K562 (cell line): ENCODE measurements around the gene PCK1. TPM values are rescaled to one million over a fixed set of nuclear protein-coding genes. Genes with fewer than 3 reads are reported as not detected.

ENCODE experiments used
- ATAC-seq: fragments of 200-7000 bp; cut with Tn5 transposase; 3 replicates; pipeline ENCODE4 v1.9.1; 2020; ENCODE audit warnings: moderate library complexity
- BruUV-seq: library from RNA; stranded (reverse); fragments of 400-500 nt; replicated peaks from 2 replicates; lab custom pipeline; 2021; lab: Mats Ljungman, UMichigan
- CTCF ChIA-PET: fragments of 300-600 bp; formaldehyde crosslinking; extraction: SDS; loops from one replicate; lab custom pipeline; 2021; ENCODE audit warnings: low intra/inter-chr PET ratio; lab: Yijun Ruan, JAX
- POLR2A ChIA-PET: fragments of 300-600, 350-650 bp; sonication (Branson Sonifier 250); formaldehyde crosslinking; extraction: SDS; loops from one replicate; lab custom pipeline; 2021; ENCODE audit warnings: antibody characterized with exemption, inconsistent platforms; lab: Yijun Ruan, JAX
- DNase-seq, 4 experiments: peaks; one replicate each; pipeline versions ENCODE4 v3.0.0 to v3.0.0-alpha.2; 2011 to 2018; ENCODE audit warnings: low spot score in 3 of 4, mixed read lengths in 3 of 4; ENCODE audit errors: extremely low read depth in 1 of 4
- FAIRE-seq: peaks from 2 replicates; lab custom pipeline; 2011; peaks lifted over from hg19 to GRCh38; lab: Jason Lieb, UNC
- H2AFZ ChIP-seq: 2 replicates; pipeline ENCODE4 v1.6.0; 2011; ENCODE audit warnings: low read depth, low read length, control low read depth, inconsistent platforms
- H3K27ac ChIP-seq: fragments of 200-600 bp; 3 replicates; pipeline ENCODE4 v1.8.0; 2011; ENCODE audit warnings: low read depth, mild to moderate bottlenecking, control low read depth, inconsistent platforms, low read length, moderate library complexity, mixed read lengths; ENCODE audit errors: extremely low read depth
- H3K27me3 ChIP-seq, 2 experiments: fragments of 300-600 bp in 1 of 2; 2 replicates in 1 of 2; 3 replicates in 1 of 2; pipeline versions ENCODE4 v1.6.0 to v1.8.0; 2011; ENCODE audit warnings: inconsistent platforms in 2 of 2, low read length in 2 of 2, mild to moderate bottlenecking in 1 of 2, mixed read lengths in 1 of 2, moderate library complexity in 1 of 2; ENCODE audit not compliant: control insufficient read depth in 2 of 2, insufficient read depth in 2 of 2
- H3K36me3 ChIP-seq: fragments of 300-600 bp; 3 replicates; pipeline ENCODE4 v1.8.0; 2011; ENCODE audit warnings: mild to moderate bottlenecking, low read length, inconsistent platforms; ENCODE audit not compliant: control insufficient read depth, insufficient read depth
- H3K4me1 ChIP-seq, 2 experiments: fragments of 200-600 bp in 1 of 2; replicated peaks in 1 of 2; 2 replicates in 1 of 2; 3 replicates in 1 of 2; pipeline versions ENCODE4 v1.5.1 to v1.8.0; 2011; ENCODE audit warnings: inconsistent platforms in 2 of 2, low read length in 2 of 2, mild to moderate bottlenecking in 1 of 2, mixed read lengths in 1 of 2, moderate library complexity in 1 of 2; ENCODE audit not compliant: control insufficient read depth in 2 of 2, insufficient read depth in 2 of 2
- H3K4me2 ChIP-seq: 2 replicates; pipeline ENCODE4 v1.6.1; 2011; ENCODE audit warnings: low read length, control low read depth, inconsistent platforms, mixed read lengths; ENCODE audit not compliant: insufficient read depth
- H3K4me3 ChIP-seq: fragments of 200-600 bp; sonication (generic), shearing (Covaris generic); 2 replicates; pipeline ENCODE4 v1.5.1; 2016; ENCODE audit warnings: control low read depth, inconsistent platforms
- H3K79me2 ChIP-seq: fragments of 200-600 bp; 3 replicates; pipeline ENCODE4 v1.8.0; 2011; ENCODE audit warnings: low read length, inconsistent platforms; ENCODE audit not compliant: control insufficient read depth, insufficient read depth
- H3K9ac ChIP-seq, 2 experiments: 2 replicates each; pipeline versions ENCODE4 v1.6.0 to v1.6.1; 2011; ENCODE audit warnings: low read depth in 2 of 2, low read length in 2 of 2, control low read depth in 1 of 2, inconsistent platforms in 1 of 2, mild to moderate bottlenecking in 1 of 2, mixed read lengths in 1 of 2; ENCODE audit not compliant: insufficient read depth in 1 of 2
- H3K9me1 ChIP-seq: one replicate; pipeline ENCODE4 v1.6.0; 2011; ENCODE audit warnings: inconsistent platforms, mild to moderate bottlenecking, low read length, moderate library complexity; ENCODE audit not compliant: control insufficient read depth, insufficient read depth
- H3K9me3 ChIP-seq: replicated peaks from 2 replicates; pipeline ENCODE4 v1.5.1; 2011; ENCODE audit warnings: low read depth, low read length, inconsistent platforms; ENCODE audit not compliant: control insufficient read depth, insufficient read depth
- H4K20me1 ChIP-seq: replicated peaks from 2 replicates; pipeline ENCODE4 v1.6.1; 2011; ENCODE audit warnings: low read length, inconsistent platforms, mixed read lengths; ENCODE audit not compliant: control insufficient read depth, insufficient read depth
- FOXP1 ChIP-seq: sonication (generic); formaldehyde crosslinking; IDR thresholded peaks from 2 replicates; pipeline ENCODE4 v1.8.0; 2022; ENCODE audit warnings: mild to moderate bottlenecking, missing genetic modification reagents
- HMGXB4 ChIP-seq: sonication (generic); formaldehyde crosslinking; IDR thresholded peaks from 2 replicates; pipeline ENCODE4 v1.8.1; 2023; ENCODE audit warnings: mild to moderate bottlenecking, missing genetic modification reagents
- RHOXF2B ChIP-seq: fragments of 250-450 bp; sonication (Bioruptor Pico); conservative IDR thresholded peaks from 2 replicates; pipeline ENCODE4 v1.5.1; 2021
- SETDB1 ChIP-seq: IDR thresholded peaks from one replicate; pipeline ENCODE4 v1.6.1; 2012; ENCODE audit warnings: low read length, control low read depth, inconsistent platforms
- SRSF3 ChIP-seq: fragments of 200-400 bp; formaldehyde crosslinking; IDR thresholded peaks from 2 replicates; pipeline ENCODE4 v1.6.1; 2016; ENCODE audit warnings: mild to moderate bottlenecking, low read length, moderate library complexity; ENCODE audit not compliant: insufficient read depth
- XRCC3 ChIP-seq: fragments of 450-650 bp; IDR thresholded peaks from 2 replicates; pipeline ENCODE4 v1.6.1; 2017; ENCODE audit warnings: mild to moderate bottlenecking, moderate library complexity
- ZBTB11 ChIP-seq, 3 experiments: fragments of 200-800 bp in 1 of 3; fragments of 250-450 bp in 1 of 3; fragments of 450-650 bp in 1 of 3; sonication (Bioruptor Pico) in 1 of 3; sonication (Bioruptor generic) in 1 of 3; formaldehyde crosslinking in 1 of 3; IDR thresholded peaks; 2 replicates each; pipeline versions ENCODE4 v1.6.1 to v1.8.0; 2016 to 2022; ENCODE audit warnings: mild to moderate bottlenecking in 2 of 3, missing genetic modification characterization in 2 of 3, missing compliant biosample characterization in 1 of 3, moderate library complexity in 1 of 3
- ZEB2 ChIP-seq: fragments of 450-650 bp; IDR thresholded peaks from 2 replicates; pipeline ENCODE4 v1.6.1; 2016
- ZNF436 ChIP-seq: fragments of 250-450, 450-650 bp; sonication (Bioruptor Pico); formaldehyde crosslinking; IDR thresholded peaks from 2 replicates; pipeline ENCODE4 v1.7.0; 2020; ENCODE audit warnings: mild to moderate bottlenecking
- WGBS: fragments of 100-300 bp; shearing (Covaris generic); methylation state at CpG from one replicate; pipeline ENCODE4 v1.1.6; 2016; ENCODE audit warnings: low coverage, mixed read lengths; ENCODE audit not compliant: insufficient coverage; ENCODE audit errors: missing lambda C conversion rate; 5-methylcytosine and 5-hydroxymethylcytosine counted together
- in situ Hi-C: fragments of 300-500 bp; cut with MboI; formaldehyde crosslinking; loops from 4 replicates; pipeline ENCODE4 v1.15.0; 2018; ENCODE audit warnings: inconsistent platforms, mixed read lengths
- intact Hi-C: fragments of 100-400 bp; cut with micrococcal nuclease; formaldehyde crosslinking; loops from 2 replicates; pipeline ENCODE4 v1.14.2; 2022
- polyA plus RNA-seq, 8 experiments: library from polyadenylated mRNA; depleted of rRNA in 4 of 8; stranded (reverse) in 5 of 8; unstranded in 3 of 8; fragments of >200 nt; fragmentation: Nextera tagmentation in 2 of 8; fragmentation: Illumina TruSeq in 1 of 8; extraction: Ambion mirVana in 2 of 8; extraction: Trizol in 1 of 8; gene quantifications; 2 replicates each; pipeline versions ENCODE4 v1.2.1 to v1.2.3, GENCODE V29; 2011 to 2014; ENCODE audit warnings: inconsistent platforms in 1 of 8, missing spikeins in 1 of 8
- total RNA-seq, 7 experiments: library from RNA; depleted of rRNA in 6 of 7; stranded (reverse); fragments of >200 nt in 6 of 7; fragmentation: Illumina TruSeq in 2 of 7; extraction: Trizol in 2 of 7; gene quantifications; 2 replicates each; pipeline versions ENCODE4 v1.2.1 to v1.2.3, GENCODE V29; 2011 to 2021; ENCODE audit warnings: low replicate concordance in 1 of 7

PCK1 gene
- total and polyA plus RNA-seq, 9 of the 15 experiments (the other 6 are each of a cell fraction or from before 2014, with no cell fraction given) = 0.05 to 0.73 (median 0.15) TPM

- TF ChIP-seq FOXP1 (CRISPR knock-in tag) = no peak
- no peak for TF ChIP-seq ZNF436 (CRISPR knock-in tag)
- no peak for TF ChIP-seq ZBTB11 (CRISPR knock-in tag; IDR thresholded peaks at IDR 0.05)
These were observed 11.0 kb downstream of the PCK1 start (continued) for GRCh38 chr20:57571782-57572416.

DNA sequence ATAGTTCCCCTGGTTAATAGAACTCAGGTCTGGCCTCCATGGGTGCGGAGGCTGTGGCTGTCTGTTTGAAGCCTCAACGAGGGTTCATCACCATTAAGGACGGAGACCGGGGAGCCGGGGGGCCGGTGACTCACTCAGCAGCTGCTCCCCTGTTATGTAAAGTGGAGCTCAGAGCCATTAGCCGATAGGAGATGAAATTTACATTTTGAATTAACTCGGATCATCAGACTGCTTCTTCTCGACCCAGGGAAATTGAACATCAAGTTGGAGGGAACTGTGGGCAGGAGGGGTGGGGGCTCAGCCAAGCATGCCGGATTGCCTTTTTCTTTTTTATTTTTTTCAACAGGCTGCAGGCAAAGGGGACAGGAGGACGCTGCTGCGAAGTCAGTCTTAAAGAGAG, 12.3 kb downstream of the PCK1 start:
- TF ChIP-seq SETDB1 (no peak), ZEB2 (no peak), SRSF3 (no peak), RHOXF2B (CRISPR knock-in tag) (no peak), HMGXB4 (CRISPR knock-in tag) (no peak), XRCC3 (no peak)
- POLR2A ChIA-PET = interaction anchor here (0.6 to 0.9 kb wide), 3 partner anchors 8 to 159 kb away, joined by 3 to 4 read pairs (median 3); no protein-coding TSS in a partner anchor
- BruUV-seq = no TSS peak
- in situ Hi-C loops (no loop called here), intact Hi-C loops (no loop called here)
- peaks cover 12 to 16% of the 10 kb centered on the region in 2 experiments; a peak in 4 of 5 replicates for H3K4me1 ChIP-seq
- H3K9me1 ChIP-seq = no peaks in the 10 kb centered on the region
- CTCF ChIA-PET = no interaction called here
- no peak overlapping the region for H3K9ac ChIP-seq
- H3K4me2 ChIP-seq = no peak overlapping the region
- H4K20me1 ChIP-seq = no peaks in the 10 kb centered on the region
- no peak for DNase-seq
- no peak overlapping the region for H3K27ac ChIP-seq
- H3K79me2 ChIP-seq = no peaks in the 10 kb centered on the region
- FAIRE-seq = no peak
- no peak for ATAC-seq
- H2AFZ ChIP-seq = no peak overlapping the region
- H3K4me3 ChIP-seq = no peak overlapping the region
- no peaks in the 10 kb centered on the region for H3K9me3 ChIP-seq
- 33% methylated on average over 12 of the region's 12 CpGs for WGBS
- H3K27me3 ChIP-seq = peaks cover 10 to 25% of the 10 kb centered on the region in 2 experiments; a peak in 3 of 5 replicates
- H3K36me3 ChIP-seq = no peaks in the 10 kb centered on the region
